ENCODE results near the gene SLC15A3. TPM values are rescaled to one million over a fixed set of nuclear protein-coding genes. Genes with fewer than 3 reads are reported as not detected.

Gene SLC15A3
- total and polyA plus RNA-seq, 2 experiments from 2014 or later = 14.2 to 15.8 TPM

- Histone ChIP-seq H3K4me2 (no peak overlapping the region), H3K27ac (ENCODE audit: low read depth) (no peak overlapping the region), H3K9me2 (ENCODE audit: insufficient read depth) (no peaks in the 10 kb centered on the region), H3K4me1 (ENCODE audit: insufficient read depth) (no peaks in the 10 kb centered on the region), H3K79me2 (replicated peaks; ENCODE audit: insufficient read depth) (no peaks in the 10 kb centered on the region), H3F3A (replicated peaks; ENCODE audit: low read depth) (no peaks in the 10 kb centered on the region), H4K20me1 (replicated peaks; ENCODE audit: insufficient read depth) (no peaks in the 10 kb centered on the region), H3K36me3 (ENCODE audit: insufficient read depth) (no peaks in the 10 kb centered on the region), H2AFZ (no peak overlapping the region), H3K27me3 (ENCODE audit: insufficient read depth) (no peaks in the 10 kb centered on the region), H3K4me3 (no peak overlapping the region)
- Mint-ChIP-seq H3K4me3 (no peak overlapping the region), H3K36me3 (ENCODE audit: low read depth) (no peaks in the 10 kb centered on the region), H3K4me1 (no peaks in the 10 kb centered on the region), H3K27me3 (ENCODE audit: insufficient read depth, low read depth, poor library complexity) (peaks cover 5% of the 10 kb centered on the region), H3K9me3 (no peaks in the 10 kb centered on the region), H3K27ac (no peak overlapping the region)
- ATAC-seq (no peak), DNase-seq (ENCODE audit: low spot score) (no peak)
- no peak for TF ChIP-seq STAT1 (IDR thresholded peaks at IDR 0.05; ENCODE audit: unreplicated experiment)
- no peak for TF ChIP-seq ETS1 (IDR thresholded peaks at IDR 0.05)
- TF ChIP-seq JUNB (IDR thresholded peaks at IDR 0.05; ENCODE audit: unreplicated experiment) = no peak
- no peak for TF ChIP-seq EZH2 (IDR thresholded peaks at IDR 0.05; ENCODE audit: low read depth, unreplicated experiment)
- no peak for TF ChIP-seq ZNF462 (CRISPR knock-in tag; IDR thresholded peaks at IDR 0.05)
- no peak for TF ChIP-seq ZNF114 (CRISPR knock-in tag; IDR thresholded peaks at IDR 0.05)
- no peak for TF ChIP-seq CREB1 (CRISPR knock-in tag; IDR thresholded peaks at IDR 0.05; ENCODE audit: low read depth)
- no peak for TF ChIP-seq POLR2AphosphoS5 (IDR thresholded peaks at IDR 0.05; ENCODE audit: low read depth)
- no peak for TF ChIP-seq EZH2phosphoT487 (IDR thresholded peaks at IDR 0.05; ENCODE audit: unreplicated experiment)
- no peak for TF ChIP-seq REST (IDR thresholded peaks at IDR 0.05; ENCODE audit: unreplicated experiment)
- TF ChIP-seq CTCF (conservative IDR thresholded peaks at IDR 0.05; ENCODE audit: low read depth in 2 of 2) = no peak
- TF ChIP-seq NANOG (IDR thresholded peaks at IDR 0.05; ENCODE audit: borderline replicate concordance) = no peak
- no peak for TF ChIP-seq ZNF331 (CRISPR knock-in tag; IDR thresholded peaks at IDR 0.05; ENCODE audit: low read depth)
These were observed 32.2 kb upstream of the SLC15A3 start for GRCh38 chr11:60984149-60984548.
